Measurements from ENCODE around the gene TLE3.

DNA sequence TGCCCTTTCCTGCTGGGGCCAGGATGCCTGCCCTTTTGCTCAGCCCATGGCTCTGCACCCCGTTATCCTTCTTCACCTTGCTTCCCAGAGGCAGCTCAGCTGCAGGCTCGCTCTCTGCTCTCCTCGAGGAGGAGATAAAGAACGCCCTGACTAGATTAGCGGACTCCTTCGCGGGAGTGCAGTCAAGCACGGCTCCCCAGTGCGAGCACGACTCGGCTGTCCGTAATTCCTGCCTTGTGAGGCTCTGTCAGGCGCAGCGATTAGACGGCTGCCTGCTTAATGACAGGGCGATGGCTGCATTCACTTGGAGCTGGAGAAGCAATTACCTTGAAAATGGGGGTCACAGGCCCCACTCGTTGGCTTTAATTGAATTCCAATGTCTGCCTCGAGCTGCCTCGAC lies 25.9 kb downstream of the TLE3 start:
- no peak for TF ChIP-seq POLR2A (IDR thresholded peaks at IDR 0.05)
- TF ChIP-seq, protein P1, sequence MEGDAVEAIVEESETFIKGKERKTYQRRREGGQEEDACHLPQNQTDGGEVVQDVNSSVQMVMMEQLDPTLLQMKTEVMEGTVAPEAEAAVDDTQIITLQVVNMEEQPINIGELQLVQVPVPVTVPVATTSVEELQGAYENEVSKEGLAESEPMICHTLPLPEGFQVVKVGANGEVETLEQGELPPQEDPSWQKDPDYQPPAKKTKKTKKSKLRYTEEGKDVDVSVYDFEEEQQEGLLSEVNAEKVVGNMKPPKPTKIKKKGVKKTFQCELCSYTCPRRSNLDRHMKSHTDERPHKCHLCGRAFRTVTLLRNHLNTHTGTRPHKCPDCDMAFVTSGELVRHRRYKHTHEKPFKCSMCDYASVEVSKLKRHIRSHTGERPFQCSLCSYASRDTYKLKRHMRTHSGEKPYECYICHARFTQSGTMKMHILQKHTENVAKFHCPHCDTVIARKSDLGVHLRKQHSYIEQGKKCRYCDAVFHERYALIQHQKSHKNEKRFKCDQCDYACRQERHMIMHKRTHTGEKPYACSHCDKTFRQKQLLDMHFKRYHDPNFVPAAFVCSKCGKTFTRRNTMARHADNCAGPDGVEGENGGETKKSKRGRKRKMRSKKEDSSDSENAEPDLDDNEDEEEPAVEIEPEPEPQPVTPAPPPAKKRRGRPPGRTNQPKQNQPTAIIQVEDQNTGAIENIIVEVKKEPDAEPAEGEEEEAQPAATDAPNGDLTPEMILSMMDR (IDR thresholded peaks at IDR 0.05): no peak

Measured in body of pancreas (tissue), 4 donors.